GM23338 (cell line): ENCODE data around the gene AKT1S1.

Source experiments
- CREB1 ChIP-seq: fragments of 250-450 bp; sonication (Bioruptor Pico); IDR thresholded peaks from 2 replicates; pipeline ENCODE4 v1.5.0; 2020; ENCODE audit warnings: low read depth, mild to moderate bottlenecking, moderate library complexity
- EZH2 ChIP-seq: fragments of 200-600 bp; sonication (generic); IDR thresholded peaks from one replicate; pipeline ENCODE4 v1.8.0; 2017; ENCODE audit warnings: antibody characterized with exemption, mild to moderate bottlenecking, low read depth; ENCODE audit not compliant: unreplicated experiment
- EZH2phosphoT487 ChIP-seq: fragments of 200-600 bp; sonication (generic); IDR thresholded peaks from one replicate; pipeline ENCODE4 v1.8.1; 2018; ENCODE audit warnings: antibody characterized with exemption; ENCODE audit not compliant: unreplicated experiment
- JUNB ChIP-seq: IDR thresholded peaks from one replicate; pipeline ENCODE4 v1.6.1; 2016; ENCODE audit warnings: antibody characterized with exemption; ENCODE audit not compliant: unreplicated experiment
- NANOG ChIP-seq: IDR thresholded peaks from 2 replicates; pipeline ENCODE4 v1.6.1; 2016; ENCODE audit warnings: antibody characterized with exemption, borderline replicate concordance
- POLR2AphosphoS5 ChIP-seq: IDR thresholded peaks from 2 replicates; pipeline ENCODE4 v1.6.1; 2016; ENCODE audit warnings: antibody characterized with exemption, low read depth
- ZNF114 ChIP-seq: fragments of 250-450 bp; sonication (Bioruptor Pico); IDR thresholded peaks from 2 replicates; pipeline ENCODE4 v1.5.0; 2020; ENCODE audit warnings: mild to moderate bottlenecking, moderate library complexity
- ZNF331 ChIP-seq: fragments of 250-450 bp; sonication (Bioruptor Pico); IDR thresholded peaks from 2 replicates; pipeline ENCODE4 v1.5.0; 2020; ENCODE audit warnings: low read depth, mild to moderate bottlenecking, moderate library complexity
- TF ChIP-seq, protein P1 (sequence below), 2 experiments: fragments of 200-600 bp in 1 of 2; sonication (generic) in 1 of 2; conservative IDR thresholded peaks; 2 replicates each; pipeline versions ENCODE4 v1.5.1 to v1.6.1; 2016 to 2017; ENCODE audit warnings: antibody characterized with exemption in 2 of 2, low read depth in 2 of 2, mild to moderate bottlenecking in 2 of 2, moderate library complexity in 1 of 2
- TF ChIP-seq, protein P2 (sequence below): IDR thresholded peaks from one replicate; pipeline ENCODE4 v1.6.1; 2018; ENCODE audit warnings: antibody characterized with exemption; ENCODE audit not compliant: unreplicated experiment
- TF ChIP-seq, protein P3 (sequence below): fragments of 250-450 bp; sonication (Bioruptor Pico); IDR thresholded peaks from 2 replicates; pipeline ENCODE4 v1.5.0; 2020; ENCODE audit warnings: mild to moderate bottlenecking, moderate library complexity

DNA sequence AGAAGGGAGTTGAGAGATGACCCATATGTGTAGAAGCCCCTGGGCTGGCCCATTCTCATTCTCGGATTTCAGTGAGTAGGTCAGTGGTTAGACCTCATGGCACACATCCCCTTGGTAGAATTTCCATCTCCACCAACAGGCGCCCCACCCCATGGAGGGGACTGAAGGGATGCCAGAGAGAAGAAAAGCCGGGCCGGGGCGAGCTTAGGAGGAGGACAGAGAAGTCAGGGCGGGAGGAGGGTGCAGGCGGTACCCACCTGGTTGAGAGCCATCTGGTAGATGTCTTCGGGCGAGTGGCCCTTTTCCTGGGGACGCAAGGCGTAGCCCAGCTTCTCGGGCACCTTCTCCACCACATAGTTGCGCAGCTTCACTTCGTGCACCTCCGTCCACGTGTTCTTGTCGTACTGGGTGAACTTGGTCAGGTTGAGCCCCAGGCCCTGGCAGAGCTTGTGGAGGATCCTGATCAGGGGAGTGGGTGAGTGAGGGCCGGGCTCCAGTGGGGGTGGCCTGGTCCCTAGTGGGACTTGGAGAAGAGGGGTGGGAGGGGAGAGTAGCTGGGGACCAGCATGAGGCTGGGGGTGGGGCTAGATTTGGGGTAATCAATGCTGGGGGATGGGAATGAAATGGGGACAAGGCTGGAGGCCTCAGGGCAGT lies 17.0 kb upstream of the AKT1S1 start:
- TF ChIP-seq, protein P1, sequence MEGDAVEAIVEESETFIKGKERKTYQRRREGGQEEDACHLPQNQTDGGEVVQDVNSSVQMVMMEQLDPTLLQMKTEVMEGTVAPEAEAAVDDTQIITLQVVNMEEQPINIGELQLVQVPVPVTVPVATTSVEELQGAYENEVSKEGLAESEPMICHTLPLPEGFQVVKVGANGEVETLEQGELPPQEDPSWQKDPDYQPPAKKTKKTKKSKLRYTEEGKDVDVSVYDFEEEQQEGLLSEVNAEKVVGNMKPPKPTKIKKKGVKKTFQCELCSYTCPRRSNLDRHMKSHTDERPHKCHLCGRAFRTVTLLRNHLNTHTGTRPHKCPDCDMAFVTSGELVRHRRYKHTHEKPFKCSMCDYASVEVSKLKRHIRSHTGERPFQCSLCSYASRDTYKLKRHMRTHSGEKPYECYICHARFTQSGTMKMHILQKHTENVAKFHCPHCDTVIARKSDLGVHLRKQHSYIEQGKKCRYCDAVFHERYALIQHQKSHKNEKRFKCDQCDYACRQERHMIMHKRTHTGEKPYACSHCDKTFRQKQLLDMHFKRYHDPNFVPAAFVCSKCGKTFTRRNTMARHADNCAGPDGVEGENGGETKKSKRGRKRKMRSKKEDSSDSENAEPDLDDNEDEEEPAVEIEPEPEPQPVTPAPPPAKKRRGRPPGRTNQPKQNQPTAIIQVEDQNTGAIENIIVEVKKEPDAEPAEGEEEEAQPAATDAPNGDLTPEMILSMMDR (conservative IDR thresholded peaks at IDR 0.05; ENCODE audit: low read depth in 2 of 2): no peak
- TF ChIP-seq EZH2phosphoT487 (no peak), POLR2AphosphoS5 (no peak), EZH2 (no peak), CREB1 (CRISPR knock-in tag) (no peak), JUNB (no peak), ZNF331 (CRISPR knock-in tag) (no peak), NANOG (no peak), ZNF114 (CRISPR knock-in tag) (no peak)
- TF ChIP-seq, protein P2, sequence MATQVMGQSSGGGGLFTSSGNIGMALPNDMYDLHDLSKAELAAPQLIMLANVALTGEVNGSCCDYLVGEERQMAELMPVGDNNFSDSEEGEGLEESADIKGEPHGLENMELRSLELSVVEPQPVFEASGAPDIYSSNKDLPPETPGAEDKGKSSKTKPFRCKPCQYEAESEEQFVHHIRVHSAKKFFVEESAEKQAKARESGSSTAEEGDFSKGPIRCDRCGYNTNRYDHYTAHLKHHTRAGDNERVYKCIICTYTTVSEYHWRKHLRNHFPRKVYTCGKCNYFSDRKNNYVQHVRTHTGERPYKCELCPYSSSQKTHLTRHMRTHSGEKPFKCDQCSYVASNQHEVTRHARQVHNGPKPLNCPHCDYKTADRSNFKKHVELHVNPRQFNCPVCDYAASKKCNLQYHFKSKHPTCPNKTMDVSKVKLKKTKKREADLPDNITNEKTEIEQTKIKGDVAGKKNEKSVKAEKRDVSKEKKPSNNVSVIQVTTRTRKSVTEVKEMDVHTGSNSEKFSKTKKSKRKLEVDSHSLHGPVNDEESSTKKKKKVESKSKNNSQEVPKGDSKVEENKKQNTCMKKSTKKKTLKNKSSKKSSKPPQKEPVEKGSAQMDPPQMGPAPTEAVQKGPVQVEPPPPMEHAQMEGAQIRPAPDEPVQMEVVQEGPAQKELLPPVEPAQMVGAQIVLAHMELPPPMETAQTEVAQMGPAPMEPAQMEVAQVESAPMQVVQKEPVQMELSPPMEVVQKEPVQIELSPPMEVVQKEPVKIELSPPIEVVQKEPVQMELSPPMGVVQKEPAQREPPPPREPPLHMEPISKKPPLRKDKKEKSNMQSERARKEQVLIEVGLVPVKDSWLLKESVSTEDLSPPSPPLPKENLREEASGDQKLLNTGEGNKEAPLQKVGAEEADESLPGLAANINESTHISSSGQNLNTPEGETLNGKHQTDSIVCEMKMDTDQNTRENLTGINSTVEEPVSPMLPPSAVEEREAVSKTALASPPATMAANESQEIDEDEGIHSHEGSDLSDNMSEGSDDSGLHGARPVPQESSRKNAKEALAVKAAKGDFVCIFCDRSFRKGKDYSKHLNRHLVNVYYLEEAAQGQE: no peak
- TF ChIP-seq, protein P3, sequence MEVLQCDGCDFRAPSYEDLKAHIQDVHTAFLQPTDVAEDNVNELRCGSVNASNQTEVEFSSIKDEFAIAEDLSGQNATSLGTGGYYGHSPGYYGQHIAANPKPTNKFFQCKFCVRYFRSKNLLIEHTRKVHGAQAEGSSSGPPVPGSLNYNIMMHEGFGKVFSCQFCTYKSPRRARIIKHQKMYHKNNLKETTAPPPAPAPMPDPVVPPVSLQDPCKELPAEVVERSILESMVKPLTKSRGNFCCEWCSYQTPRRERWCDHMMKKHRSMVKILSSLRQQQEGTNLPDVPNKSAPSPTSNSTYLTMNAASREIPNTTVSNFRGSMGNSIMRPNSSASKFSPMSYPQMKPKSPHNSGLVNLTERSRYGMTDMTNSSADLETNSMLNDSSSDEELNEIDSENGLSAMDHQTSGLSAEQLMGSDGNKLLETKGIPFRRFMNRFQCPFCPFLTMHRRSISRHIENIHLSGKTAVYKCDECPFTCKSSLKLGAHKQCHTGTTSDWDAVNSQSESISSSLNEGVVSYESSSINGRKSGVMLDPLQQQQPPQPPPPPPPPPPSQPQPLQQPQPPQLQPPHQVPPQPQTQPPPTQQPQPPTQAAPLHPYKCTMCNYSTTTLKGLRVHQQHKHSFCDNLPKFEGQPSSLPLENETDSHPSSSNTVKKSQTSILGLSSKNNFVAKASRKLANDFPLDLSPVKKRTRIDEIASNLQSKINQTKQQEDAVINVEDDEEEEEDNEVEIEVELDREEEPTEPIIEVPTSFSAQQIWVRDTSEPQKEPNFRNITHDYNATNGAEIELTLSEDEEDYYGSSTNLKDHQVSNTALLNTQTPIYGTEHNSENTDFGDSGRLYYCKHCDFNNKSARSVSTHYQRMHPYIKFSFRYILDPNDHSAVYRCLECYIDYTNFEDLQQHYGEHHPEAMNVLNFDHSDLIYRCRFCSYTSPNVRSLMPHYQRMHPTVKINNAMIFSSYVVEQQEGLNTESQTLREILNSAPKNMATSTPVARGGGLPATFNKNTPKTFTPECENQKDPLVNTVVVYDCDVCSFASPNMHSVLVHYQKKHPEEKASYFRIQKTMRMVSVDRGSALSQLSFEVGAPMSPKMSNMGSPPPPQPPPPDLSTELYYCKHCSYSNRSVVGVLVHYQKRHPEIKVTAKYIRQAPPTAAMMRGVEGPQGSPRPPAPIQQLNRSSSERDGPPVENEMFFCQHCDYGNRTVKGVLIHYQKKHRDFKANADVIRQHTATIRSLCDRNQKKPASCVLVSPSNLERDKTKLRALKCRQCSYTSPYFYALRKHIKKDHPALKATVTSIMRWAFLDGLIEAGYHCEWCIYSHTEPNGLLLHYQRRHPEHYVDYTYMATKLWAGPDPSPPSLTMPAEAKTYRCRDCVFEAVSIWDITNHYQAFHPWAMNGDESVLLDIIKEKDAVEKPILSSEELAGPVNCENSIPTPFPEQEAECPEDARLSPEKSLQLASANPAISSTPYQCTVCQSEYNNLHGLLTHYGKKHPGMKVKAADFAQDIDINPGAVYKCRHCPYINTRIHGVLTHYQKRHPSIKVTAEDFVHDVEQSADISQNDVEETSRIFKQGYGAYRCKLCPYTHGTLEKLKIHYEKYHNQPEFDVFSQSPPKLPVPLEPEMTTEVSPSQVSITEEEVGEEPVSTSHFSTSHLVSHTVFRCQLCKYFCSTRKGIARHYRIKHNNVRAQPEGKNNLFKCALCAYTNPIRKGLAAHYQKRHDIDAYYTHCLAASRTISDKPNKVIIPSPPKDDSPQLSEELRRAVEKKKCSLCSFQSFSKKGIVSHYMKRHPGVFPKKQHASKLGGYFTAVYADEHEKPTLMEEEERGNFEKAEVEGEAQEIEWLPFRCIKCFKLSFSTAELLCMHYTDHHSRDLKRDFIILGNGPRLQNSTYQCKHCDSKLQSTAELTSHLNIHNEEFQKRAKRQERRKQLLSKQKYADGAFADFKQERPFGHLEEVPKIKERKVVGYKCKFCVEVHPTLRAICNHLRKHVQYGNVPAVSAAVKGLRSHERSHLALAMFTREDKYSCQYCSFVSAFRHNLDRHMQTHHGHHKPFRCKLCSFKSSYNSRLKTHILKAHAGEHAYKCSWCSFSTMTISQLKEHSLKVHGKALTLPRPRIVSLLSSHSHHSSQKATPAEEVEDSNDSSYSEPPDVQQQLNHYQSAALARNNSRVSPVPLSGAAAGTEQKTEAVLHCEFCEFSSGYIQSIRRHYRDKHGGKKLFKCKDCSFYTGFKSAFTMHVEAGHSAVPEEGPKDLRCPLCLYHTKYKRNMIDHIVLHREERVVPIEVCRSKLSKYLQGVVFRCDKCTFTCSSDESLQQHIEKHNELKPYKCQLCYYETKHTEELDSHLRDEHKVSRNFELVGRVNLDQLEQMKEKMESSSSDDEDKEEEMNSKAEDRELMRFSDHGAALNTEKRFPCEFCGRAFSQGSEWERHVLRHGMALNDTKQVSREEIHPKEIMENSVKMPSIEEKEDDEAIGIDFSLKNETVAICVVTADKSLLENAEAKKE: no peak
